NK-92 (cell line): ENCODE measurements around the gene TMEM255A.

ENCODE experiments used
- DNase-seq: peaks from one replicate; lab custom pipeline; 2025; ENCODE audit not compliant: unreplicated experiment; lab: John Stamatoyannopoulos, UW

Gene TMEM255A

GRCh38 chrX:120271218-120271617 is 40.0 kb downstream of the TMEM255A start:
- DNase-seq = no peak

DNA sequence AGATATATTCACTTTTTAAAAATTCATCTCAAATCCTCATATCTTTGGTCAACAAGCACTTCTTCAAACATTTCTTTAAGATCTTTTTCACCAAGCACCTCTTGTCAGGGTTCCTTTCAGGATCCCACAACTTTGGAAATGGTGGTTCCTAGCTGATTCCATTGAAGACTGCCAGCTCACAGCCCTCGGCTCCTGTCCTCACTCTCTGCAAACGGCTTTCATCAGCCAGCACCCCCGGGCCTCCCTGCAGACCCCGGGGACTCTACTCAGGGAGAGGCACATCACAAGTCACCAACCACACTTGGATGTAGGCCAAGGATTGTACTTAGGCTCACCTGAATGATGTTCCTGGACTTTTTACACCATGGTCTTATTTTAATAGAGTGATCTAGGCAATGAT is 40.7 kb downstream of the TMEM255A start:
- no peak for DNase-seq

- no peak for DNase-seq
Observed at GRCh38 chrX:120269373-120270035, 41.8 kb downstream of the TMEM255A start.

DNA sequence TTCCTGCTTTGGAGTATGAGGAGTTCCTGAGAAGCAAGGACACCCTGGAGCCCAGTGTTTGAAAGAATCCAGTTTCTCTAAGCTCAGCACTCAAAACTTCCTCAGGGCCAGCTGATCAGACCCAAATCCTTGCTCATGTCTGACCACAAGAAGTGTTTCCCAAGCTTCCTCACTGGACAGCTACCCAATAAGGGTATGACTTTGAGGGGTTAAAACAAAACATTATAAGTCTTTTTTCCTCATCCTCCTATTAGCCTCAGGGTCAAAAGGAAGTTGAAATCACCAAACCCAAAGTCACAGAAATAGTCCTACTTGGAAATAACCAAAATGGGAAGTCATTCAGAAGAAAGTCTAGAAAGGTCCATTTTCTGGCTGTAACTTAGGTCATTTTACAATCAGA is 46.9 kb downstream of the TMEM255A start:
- DNase-seq = no peak

- DNase-seq = no peak
Observed at GRCh38 chrX:120262859-120263708, 48.2 kb downstream of the TMEM255A start.

GRCh38 chrX:120260369-120260768 is 50.9 kb downstream of the TMEM255A start:
- DNase-seq = no peak

DNA sequence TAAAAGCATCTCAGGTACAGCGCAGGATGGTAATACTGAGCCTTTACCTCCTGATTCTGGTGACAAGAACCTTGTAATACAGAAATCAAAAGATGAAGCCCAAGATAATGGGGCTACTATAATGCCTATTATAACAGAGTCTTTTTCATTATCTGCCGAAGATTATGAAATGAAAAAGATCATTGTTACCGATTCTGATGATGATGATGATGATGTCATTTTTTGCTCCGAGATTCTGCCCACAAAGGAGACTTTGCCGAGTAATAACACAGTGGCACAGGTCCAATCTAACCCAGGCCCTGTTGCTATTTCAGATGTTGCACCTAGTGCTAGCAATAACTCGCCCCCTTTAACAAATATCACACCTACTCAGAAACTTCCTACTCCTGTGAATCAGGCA is 57.5 kb downstream of the TMEM255A start:
- DNase-seq = no peak

- no peak for DNase-seq
Observed at GRCh38 chrX:120251471-120252011, 59.7 kb downstream of the TMEM255A start.

- peak; percentile 31 for DNase-seq
Observed at GRCh38 chrX:120250522-120251271, 60.6 kb downstream of the TMEM255A start, which contains the start of gene ZBTB33. Gene ZBTB33, plus strand, starts transcription at chrX:120250812. Its CDS starts 2,604 bp downstream, at chrX:120253416.

DNA sequence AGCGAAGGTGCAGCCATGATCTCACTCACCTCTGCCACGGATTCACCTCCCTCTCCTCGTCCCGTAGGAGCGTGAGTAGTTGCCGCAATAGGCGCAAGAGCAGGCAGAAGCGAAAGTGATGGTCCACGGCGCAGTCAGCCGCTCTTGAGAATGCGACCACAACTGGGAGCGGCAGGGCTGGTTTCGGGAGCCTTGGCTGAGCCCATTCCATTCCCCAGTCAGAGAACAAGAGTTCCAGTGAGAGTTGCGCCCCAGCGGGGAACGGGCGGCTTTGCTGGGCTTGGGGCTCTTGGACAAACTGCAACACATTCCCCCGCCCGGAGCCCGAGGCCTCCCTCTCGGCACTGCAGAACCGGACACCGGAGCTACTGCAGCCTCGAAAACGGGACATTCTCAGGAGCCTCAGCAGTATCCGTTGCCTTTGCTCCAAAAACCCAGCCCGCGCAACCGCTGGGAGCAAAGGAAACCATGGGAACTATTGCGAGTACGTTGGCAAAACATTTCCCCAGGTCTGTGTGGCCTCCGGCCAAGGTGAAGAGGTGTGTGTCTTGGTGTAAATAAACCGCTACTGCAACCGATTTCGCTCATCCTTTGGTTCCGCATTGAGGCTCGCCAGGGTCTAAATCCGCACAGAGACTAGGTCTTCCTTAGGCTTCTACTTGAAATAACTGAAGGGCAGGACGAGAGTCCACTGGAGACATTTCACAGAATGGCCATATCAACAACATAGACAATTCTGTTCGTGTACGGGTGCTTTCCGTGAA is 66.3 kb downstream of the TMEM255A start:
- no peak for DNase-seq

- no peak for DNase-seq
Observed at GRCh38 chrX:120244395-120244734, 66.9 kb downstream of the TMEM255A start.

- no peak for DNase-seq
Observed at GRCh38 chrX:120242813-120243212, 68.4 kb downstream of the TMEM255A start.

- DNase-seq = no peak
Observed at GRCh38 chrX:120238933-120239332, 72.3 kb downstream of the TMEM255A start.

- DNase-seq = no peak
Observed at GRCh38 chrX:120236687-120237479, 74.4 kb downstream of the TMEM255A start.

DNA sequence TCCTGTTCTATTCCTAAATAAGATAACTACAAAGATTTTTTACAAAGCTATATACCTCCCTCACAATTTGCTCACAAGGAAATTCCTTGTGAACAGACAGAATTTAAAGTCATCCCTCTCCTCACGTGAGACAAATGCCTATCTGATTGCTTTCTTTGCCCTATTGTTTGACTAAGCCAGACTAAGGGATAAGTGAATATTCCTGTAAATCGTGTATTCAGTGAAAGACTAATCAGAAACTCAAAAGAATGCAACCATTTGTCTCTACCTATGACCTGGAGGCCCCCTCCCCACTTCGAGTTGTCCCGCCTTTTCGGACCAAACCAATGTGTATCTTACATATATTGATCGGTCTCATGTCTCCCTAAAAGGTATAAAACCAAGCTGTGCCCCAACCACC is 76.0 kb downstream of the TMEM255A start:
- DNase-seq = no peak

- DNase-seq = no peak
Observed at GRCh38 chrX:120228187-120228908, 82.9 kb downstream of the TMEM255A start.

- no peak for DNase-seq
Observed at GRCh38 chrX:120224388-120224787, 86.9 kb downstream of the TMEM255A start.

GRCh38 chrX:120223374-120223773 is 87.9 kb downstream of the TMEM255A start:
- DNase-seq = no peak
